Vagina (tissue), 2 donors: ENCODE data around the gene TNFRSF6B.

Source experiments
- CTCF ChIP-seq, 3 experiments: fragments of 450-650 bp in 2 of 3; fragments of 200-600 bp in 1 of 3; sonication (generic) in 1 of 3; IDR thresholded peaks; one replicate each; pipeline ENCODE4 v1.5.1; 2017 to 2019; ENCODE audit warnings: antibody characterized with exemption in 3 of 3, mild to moderate bottlenecking in 2 of 3, moderate library complexity in 2 of 3
- POLR2A ChIP-seq, 2 donors: fragments of 450-650 bp; IDR thresholded peaks; one replicate each; pipeline ENCODE4 v1.6.1; 2017; ENCODE audit warnings: antibody characterized with exemption in 2 of 2, mild to moderate bottlenecking in 2 of 2, moderate library complexity in 2 of 2

DNA sequence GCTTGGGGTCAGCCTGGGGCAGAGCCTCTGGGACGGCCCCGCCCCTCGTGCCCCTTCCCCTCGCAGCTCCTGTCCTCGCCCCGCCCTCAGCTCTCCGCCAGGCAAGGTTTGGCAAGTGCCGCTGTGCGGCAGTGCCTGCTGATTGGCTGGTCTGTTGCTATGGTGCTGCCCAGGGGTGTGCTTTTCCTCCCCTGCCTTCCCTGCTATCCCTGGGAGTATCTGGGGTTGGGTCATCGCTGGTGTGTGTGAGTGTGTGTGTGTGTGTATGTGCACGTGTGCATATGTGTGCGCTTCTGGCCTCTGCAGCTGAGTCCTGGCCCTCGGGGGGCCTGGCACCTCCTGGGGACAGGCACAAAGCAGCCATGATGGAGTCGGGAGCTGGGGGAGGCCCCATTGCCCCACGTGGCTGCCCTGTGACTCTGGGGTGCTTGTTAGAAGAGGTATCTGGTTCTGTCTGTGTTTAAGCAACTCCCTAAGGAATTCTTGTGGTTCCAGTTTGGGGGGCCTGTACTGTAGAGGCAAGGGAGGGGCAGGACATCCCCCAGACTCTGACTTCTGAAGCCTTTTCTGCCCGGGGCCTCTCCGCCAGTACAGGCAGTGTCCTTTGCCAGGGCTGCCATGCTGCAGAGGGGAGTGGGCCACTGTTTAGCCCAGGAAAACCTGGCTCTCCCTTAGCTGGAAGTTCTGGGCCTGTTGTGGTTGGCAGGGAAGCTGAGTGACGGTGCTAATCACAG, 31.4 kb upstream of the TNFRSF6B start:
- TF ChIP-seq CTCF (IDR thresholded peaks at IDR 0.05) (no peak), POLR2A (IDR thresholded peaks at IDR 0.05) (no peak)
